HL-60 (cell line): ENCODE data around the gene SUPT7L.
"Not testable (repeated sequence)": the region's sequence is repeated elsewhere in the genome, so short reads cannot be mapped to it uniquely, and the experiment has no call there.

Source experiments
- DNase-seq, 2 experiments: peaks; one replicate each; pipeline ENCODE4 v3.0.0-alpha.2; 2010 to 2020; ENCODE audit warnings: low read depth in 1 of 2, low spot score in 1 of 2
- H3K27ac ChIP-seq: fragments of 250-450 bp; sonication (Bioruptor Pico); replicated peaks from 2 replicates; pipeline ENCODE4 v1.5.1; 2020; ENCODE audit warnings: mild to moderate bottlenecking, moderate library complexity
- H3K27me3 ChIP-seq: fragments of 250-450 bp; sonication (Bioruptor Pico); 2 replicates; pipeline ENCODE4 v1.5.1; 2021; ENCODE audit warnings: mild to moderate bottlenecking, moderate library complexity; ENCODE audit not compliant: insufficient read depth, poor library complexity, severe bottlenecking
- H3K4me3 ChIP-seq: replicated peaks from 2 replicates; pipeline ENCODE4 v1.5.1; 2011; ENCODE audit warnings: mild to moderate bottlenecking, control low read depth, low read length; ENCODE audit not compliant: insufficient read depth
- CTCF ChIP-seq: IDR thresholded peaks from one replicate; pipeline ENCODE4 v1.5.1; 2011; ENCODE audit warnings: low read length, control low read depth, inconsistent platforms; ENCODE audit not compliant: insufficient read depth
- GABPA ChIP-seq: IDR thresholded peaks from 2 replicates; pipeline ENCODE4 v1.6.1; 2012; ENCODE audit warnings: low read depth
- POLR2AphosphoS5 ChIP-seq: IDR thresholded peaks from 2 replicates; pipeline ENCODE4 v1.6.1; 2012; ENCODE audit warnings: low read depth
- SPI1 ChIP-seq: IDR thresholded peaks from 2 replicates; pipeline ENCODE4 v1.6.1; 2012; ENCODE audit warnings: low read depth, mild to moderate bottlenecking, borderline replicate concordance
- TF ChIP-seq, protein P1 (sequence below): IDR thresholded peaks from 2 replicates; pipeline ENCODE4 v1.6.1; 2012; ENCODE audit warnings: low read depth; ENCODE audit not compliant: insufficient replicate concordance

The SUPT7L gene

GRCh38 chr2:27687232-27687631 lies 23.8 kb upstream of the SUPT7L start:
- no peak for TF ChIP-seq POLR2AphosphoS5
- no peak for TF ChIP-seq GABPA
- TF ChIP-seq, protein P1, sequence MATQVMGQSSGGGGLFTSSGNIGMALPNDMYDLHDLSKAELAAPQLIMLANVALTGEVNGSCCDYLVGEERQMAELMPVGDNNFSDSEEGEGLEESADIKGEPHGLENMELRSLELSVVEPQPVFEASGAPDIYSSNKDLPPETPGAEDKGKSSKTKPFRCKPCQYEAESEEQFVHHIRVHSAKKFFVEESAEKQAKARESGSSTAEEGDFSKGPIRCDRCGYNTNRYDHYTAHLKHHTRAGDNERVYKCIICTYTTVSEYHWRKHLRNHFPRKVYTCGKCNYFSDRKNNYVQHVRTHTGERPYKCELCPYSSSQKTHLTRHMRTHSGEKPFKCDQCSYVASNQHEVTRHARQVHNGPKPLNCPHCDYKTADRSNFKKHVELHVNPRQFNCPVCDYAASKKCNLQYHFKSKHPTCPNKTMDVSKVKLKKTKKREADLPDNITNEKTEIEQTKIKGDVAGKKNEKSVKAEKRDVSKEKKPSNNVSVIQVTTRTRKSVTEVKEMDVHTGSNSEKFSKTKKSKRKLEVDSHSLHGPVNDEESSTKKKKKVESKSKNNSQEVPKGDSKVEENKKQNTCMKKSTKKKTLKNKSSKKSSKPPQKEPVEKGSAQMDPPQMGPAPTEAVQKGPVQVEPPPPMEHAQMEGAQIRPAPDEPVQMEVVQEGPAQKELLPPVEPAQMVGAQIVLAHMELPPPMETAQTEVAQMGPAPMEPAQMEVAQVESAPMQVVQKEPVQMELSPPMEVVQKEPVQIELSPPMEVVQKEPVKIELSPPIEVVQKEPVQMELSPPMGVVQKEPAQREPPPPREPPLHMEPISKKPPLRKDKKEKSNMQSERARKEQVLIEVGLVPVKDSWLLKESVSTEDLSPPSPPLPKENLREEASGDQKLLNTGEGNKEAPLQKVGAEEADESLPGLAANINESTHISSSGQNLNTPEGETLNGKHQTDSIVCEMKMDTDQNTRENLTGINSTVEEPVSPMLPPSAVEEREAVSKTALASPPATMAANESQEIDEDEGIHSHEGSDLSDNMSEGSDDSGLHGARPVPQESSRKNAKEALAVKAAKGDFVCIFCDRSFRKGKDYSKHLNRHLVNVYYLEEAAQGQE = no peak
- no peak for TF ChIP-seq CTCF
- no peak for TF ChIP-seq SPI1
- no peak overlapping the region for H3K27ac ChIP-seq
- no peak overlapping the region for H3K4me3 ChIP-seq
- no peak for DNase-seq
- no peaks in the 10 kb centered on the region for H3K27me3 ChIP-seq

DNA sequence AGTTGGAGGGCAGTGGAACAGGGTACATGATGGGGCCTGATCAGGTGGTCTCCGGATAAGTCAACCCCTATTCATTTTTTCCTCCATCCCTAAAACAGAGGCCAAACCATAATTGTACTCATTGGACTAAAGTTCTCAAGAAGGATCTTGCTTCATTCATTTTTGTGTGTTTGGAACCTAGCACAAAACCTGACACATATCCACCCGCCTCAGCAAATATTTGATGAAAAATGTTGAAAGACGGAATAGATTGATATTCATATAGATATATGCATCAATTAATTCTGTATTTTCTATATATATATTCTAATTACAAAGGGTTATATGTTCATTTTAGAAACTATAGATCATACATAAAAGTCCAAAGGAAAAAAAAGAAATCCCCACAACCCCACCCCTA lies 22.2 kb upstream of the SUPT7L start:
- H3K4me3 ChIP-seq = no peak overlapping the region
- no peak for TF ChIP-seq POLR2AphosphoS5
- TF ChIP-seq, protein P1 = no peak
- TF ChIP-seq GABPA = no peak
- no peak for TF ChIP-seq CTCF
- TF ChIP-seq SPI1 = no peak
- no peaks in the 10 kb centered on the region for H3K27me3 ChIP-seq
- no peak for DNase-seq
- H3K27ac ChIP-seq = no peak overlapping the region

- not testable (repeated sequence) for H3K4me3 ChIP-seq, DNase-seq, H3K27me3 ChIP-seq, H3K27ac ChIP-seq
These were observed 21.6 kb upstream of the SUPT7L start for GRCh38 chr2:27685006-27685405.

- Histone ChIP-seq H3K27ac (no peak overlapping the region), H3K4me3 (no peak overlapping the region), H3K27me3 (no peaks in the 10 kb centered on the region)
- peak; percentile 78 to 88 for DNase-seq
- TF ChIP-seq CTCF = peak; percentile 93
- TF ChIP-seq, protein P1 = no peak
These were observed 20.1 kb upstream of the SUPT7L start for GRCh38 chr2:27683390-27684071.

DNA sequence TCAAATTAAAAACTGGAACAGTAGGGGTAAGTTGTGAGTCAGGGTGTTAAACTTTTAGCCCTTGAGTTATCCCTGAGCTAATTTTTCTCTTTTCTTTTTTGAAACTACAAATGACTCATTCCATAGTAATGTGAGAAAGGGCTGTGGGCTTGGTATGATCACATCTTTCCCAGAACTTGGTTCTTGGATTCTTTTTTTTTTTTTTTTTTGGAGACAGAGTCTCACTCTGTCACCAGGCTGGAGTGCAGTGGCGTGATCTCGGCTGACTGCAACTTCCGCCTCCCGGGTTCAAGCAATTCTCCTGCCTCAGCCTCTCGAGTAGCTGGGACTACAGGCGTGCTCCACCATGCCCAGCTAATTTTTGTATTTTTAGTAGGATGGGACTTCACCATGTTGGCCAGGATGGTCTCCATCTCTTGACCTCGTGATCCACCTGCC lies 18.9 kb upstream of the SUPT7L start:
- not testable (repeated sequence) for H3K4me3 ChIP-seq, H3K27ac ChIP-seq, DNase-seq

More for the DNA sequence above, 18.9 kb upstream of the SUPT7L start:
- not testable (repeated sequence) for H3K27me3 ChIP-seq
